GM12801 (cell line): ENCODE results near the gene ZNF493.

ENCODE experiments used
- CTCF ChIP-seq: IDR thresholded peaks from one replicate; pipeline ENCODE4 v1.5.1; 2011; ENCODE audit warnings: control low read depth; ENCODE audit not compliant: insufficient read length; ENCODE audit errors: extremely low read depth

ZNF493 gene

GRCh38 chr19:21463449-21464105 lies 66.6 kb downstream of the ZNF493 start:
- no peak for TF ChIP-seq CTCF

- TF ChIP-seq CTCF: no peak
These were observed 69.7 kb downstream of the ZNF493 start for GRCh38 chr19:21466627-21467026.

GRCh38 chr19:21468791-21469190 lies 71.9 kb downstream of the ZNF493 start:
- TF ChIP-seq CTCF: no peak

GRCh38 chr19:21472507-21472906 lies 75.6 kb downstream of the ZNF493 start:
- TF ChIP-seq CTCF: no peak

- TF ChIP-seq CTCF: no peak
These were observed 77.8 kb downstream of the ZNF493 start for GRCh38 chr19:21474671-21475181.
